T-helper 1 cell treated with Interleukin-12 subunit alpha and Interleukin-12 subunit beta and Interleukin-4 antibody, amounts not matched to agents 30 μg/mL and 1 μg/mL, for 36 hours (primary cell): ENCODE results near the gene ADPRH.

Source experiments
- H3K27ac Mint-ChIP-seq: one replicate; pipeline ENCODE4 v1.8.0; 2021; ENCODE audit warnings: mild to moderate bottlenecking, mixed read lengths
- H3K27me3 Mint-ChIP-seq: one replicate; pipeline ENCODE4 v1.8.0; 2021; ENCODE audit warnings: low read depth, mixed read lengths
- H3K36me3 Mint-ChIP-seq: one replicate; pipeline ENCODE4 v1.8.0; 2021; ENCODE audit warnings: low read depth, mixed read lengths
- H3K4me1 Mint-ChIP-seq: one replicate; pipeline ENCODE4 v1.8.0; 2021; ENCODE audit warnings: low read depth, mixed read lengths
- H3K4me3 Mint-ChIP-seq: one replicate; pipeline ENCODE4 v1.8.0; 2021; ENCODE audit warnings: mild to moderate bottlenecking, moderate library complexity, mixed read lengths
- H3K9me3 Mint-ChIP-seq: one replicate; pipeline ENCODE4 v1.8.0; 2021; ENCODE audit warnings: mixed read lengths

Gene ADPRH

GRCh38 chr3:119597548-119598288 is 18.4 kb downstream of the ADPRH start, which contains the start of gene PLA1A:
Gene PLA1A, plus strand, starts transcription at chr3:119597885. Its CDS starts 29 bp downstream, at chr3:119597914.
- H3K36me3 Mint-ChIP-seq: no peaks in the 10 kb centered on the region
- H3K4me1 Mint-ChIP-seq: peaks cover 33% of the 10 kb centered on the region
- H3K27me3 Mint-ChIP-seq: peaks cover 3% of the 10 kb centered on the region
- H3K9me3 Mint-ChIP-seq: no peaks in the 10 kb centered on the region
- no peak within 1 kb of the TSS for H3K4me3 Mint-ChIP-seq
- peak within 1 kb of the TSS; percentile 43 for H3K27ac Mint-ChIP-seq

DNA sequence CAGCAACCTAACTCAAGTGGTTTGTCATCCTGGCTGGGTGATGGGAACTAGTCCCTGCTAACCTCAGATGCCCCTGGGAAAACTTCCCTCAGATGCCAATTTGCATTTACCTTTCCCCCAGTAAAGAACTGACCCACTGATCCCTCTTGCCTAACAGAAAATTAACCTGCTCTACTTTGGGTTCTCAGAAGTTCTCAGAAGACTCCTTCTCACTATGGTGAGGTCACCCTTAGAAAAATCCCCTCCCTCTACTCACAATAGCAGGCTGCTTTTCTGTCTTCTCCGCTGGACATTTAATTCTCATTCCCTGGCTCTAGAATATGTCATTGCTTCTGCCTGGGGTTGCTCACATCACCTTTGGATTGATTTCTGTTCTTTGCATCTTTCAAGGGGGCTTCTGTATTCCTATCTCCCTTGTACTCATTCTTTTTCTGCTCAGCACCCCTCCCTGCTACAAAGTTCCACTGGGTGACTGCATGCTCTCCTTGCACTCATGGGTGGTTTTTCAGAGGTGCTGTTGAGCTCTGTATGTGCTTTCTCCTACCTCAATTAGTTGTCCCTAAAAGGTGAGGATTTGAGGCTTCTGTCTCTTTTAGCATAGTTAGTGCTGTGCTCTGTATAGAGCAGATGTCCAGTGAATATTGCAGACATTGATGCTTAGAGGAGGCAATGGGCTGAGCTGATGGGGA is 19.3 kb downstream of the ADPRH start:
- Mint-ChIP-seq H3K27ac (peak overlapping the region; percentile 43), H3K36me3 (no peaks in the 10 kb centered on the region)

DNA sequence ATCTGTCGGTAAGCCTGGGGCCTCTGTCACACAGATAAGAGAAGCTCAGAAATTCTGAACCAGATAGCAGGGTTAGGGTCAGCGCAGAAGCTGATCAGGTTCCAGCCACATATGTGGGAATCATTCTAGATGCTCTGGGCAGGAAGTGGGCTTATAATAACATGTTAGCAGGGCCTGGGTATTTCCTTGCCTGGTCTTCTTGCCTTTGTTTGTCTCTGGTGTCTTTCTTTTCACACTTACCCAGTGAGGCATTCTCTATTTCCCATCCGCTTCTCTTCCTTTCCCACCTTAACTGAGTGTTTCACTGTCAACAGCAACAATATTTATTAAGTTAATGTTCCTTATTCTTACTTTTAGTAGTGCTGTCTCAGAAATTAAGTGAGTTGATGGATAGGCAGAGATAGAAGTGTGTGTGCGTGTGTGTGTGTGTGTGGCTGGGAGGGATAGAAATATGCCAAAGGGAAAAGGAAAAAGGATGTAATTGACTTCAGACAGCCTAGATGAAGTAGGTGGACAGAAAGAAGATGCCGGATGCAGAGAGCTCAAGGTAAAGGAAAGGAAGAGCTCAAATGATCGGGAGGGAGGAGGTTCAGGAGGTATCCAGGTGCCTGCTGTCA is 20.4 kb downstream of the ADPRH start:
- Mint-ChIP-seq H3K27me3 (no peaks in the 10 kb centered on the region), H3K36me3 (no peaks in the 10 kb centered on the region), H3K9me3 (no peaks in the 10 kb centered on the region), H3K4me1 (peaks cover 35% of the 10 kb centered on the region), H3K4me3 (no peak overlapping the region), H3K27ac (peak overlapping the region; percentile 5)

More for the DNA sequence above, 19.3 kb downstream of the ADPRH start:
- Mint-ChIP-seq H3K27me3 (no peaks in the 10 kb centered on the region), H3K4me1 (peaks cover 33% of the 10 kb centered on the region), H3K4me3 (no peak overlapping the region), H3K9me3 (no peaks in the 10 kb centered on the region)

DNA sequence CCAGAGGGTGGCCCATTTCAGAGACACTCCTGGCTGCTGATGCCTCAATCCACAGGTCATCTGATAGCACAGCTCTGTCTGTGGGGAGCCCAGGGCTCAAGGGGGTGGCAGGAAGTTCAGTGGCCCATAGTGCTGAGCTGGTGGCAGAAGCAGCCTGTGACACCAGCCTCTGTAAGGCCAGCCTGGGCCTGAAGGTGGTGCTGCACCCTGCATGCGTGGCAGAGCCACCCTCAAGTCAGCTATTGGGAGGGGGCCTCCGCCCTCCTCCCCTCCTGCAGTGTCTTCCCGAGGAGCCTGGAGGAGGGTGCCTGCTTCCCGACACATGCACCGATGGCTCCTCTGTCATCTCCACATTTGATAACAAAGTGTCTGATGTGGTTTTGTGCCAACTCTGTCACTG is 21.4 kb downstream of the ADPRH start:
- H3K27me3 Mint-ChIP-seq: no peaks in the 10 kb centered on the region
- H3K4me3 Mint-ChIP-seq: no peak overlapping the region
- no peaks in the 10 kb centered on the region for H3K9me3 Mint-ChIP-seq
- H3K27ac Mint-ChIP-seq: no peak overlapping the region
- H3K36me3 Mint-ChIP-seq: no peaks in the 10 kb centered on the region
- peaks cover 34% of the 10 kb centered on the region for H3K4me1 Mint-ChIP-seq

DNA sequence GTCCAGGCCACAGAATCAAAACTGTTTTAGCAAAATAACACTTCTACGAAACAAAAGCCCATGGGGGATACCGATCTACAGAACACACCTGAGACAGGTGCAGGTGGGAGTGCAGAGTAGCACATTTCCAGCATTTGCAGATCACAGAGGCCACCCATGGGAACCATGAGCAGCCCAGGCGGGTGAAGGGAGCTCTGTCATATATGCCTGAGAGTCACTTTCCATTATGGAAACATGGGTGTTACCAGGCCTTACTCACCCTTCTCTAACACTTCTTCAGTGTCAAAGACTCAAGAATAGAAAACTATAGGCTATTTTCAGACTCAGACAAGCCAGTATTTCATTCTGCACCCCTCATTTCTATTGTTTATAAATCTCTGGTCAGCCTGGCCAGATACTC is 21.9 kb downstream of the ADPRH start:
- no peaks in the 10 kb centered on the region for H3K9me3 Mint-ChIP-seq
- no peak overlapping the region for H3K4me3 Mint-ChIP-seq
- no peak overlapping the region for H3K27ac Mint-ChIP-seq
- H3K27me3 Mint-ChIP-seq: no peaks in the 10 kb centered on the region
- H3K36me3 Mint-ChIP-seq: no peaks in the 10 kb centered on the region
- peaks cover 30% of the 10 kb centered on the region for H3K4me1 Mint-ChIP-seq

- H3K27ac Mint-ChIP-seq: no peak overlapping the region
- no peak overlapping the region for H3K4me3 Mint-ChIP-seq
- H3K36me3 Mint-ChIP-seq: no peaks in the 10 kb centered on the region
- peaks cover 4% of the 10 kb centered on the region for H3K27me3 Mint-ChIP-seq
- H3K9me3 Mint-ChIP-seq: no peaks in the 10 kb centered on the region
- H3K4me1 Mint-ChIP-seq: peaks cover 24% of the 10 kb centered on the region
Measured at GRCh38 chr3:119602676-119603075, 23.4 kb downstream of the ADPRH start.

DNA sequence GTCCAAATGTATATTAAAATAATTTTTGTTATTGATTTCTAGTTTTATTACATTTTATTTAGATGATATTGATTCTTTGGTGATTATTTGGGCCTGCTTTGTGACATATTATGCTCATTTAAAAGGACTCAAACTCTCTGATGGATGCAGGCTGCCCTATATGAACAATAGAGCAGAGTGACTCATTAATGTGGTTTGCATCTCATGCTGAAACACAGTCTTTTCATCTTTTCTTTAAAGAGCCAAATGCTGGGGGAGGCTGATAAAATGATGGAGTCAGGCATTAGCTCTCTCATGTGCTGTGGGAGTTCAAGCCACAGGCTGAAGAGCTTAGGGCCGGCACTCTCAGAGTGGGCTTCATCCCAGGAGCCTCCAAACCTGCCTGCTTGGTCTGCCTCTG is 25.6 kb downstream of the ADPRH start:
- Mint-ChIP-seq H3K4me3 (no peak overlapping the region), H3K4me1 (peaks cover 10% of the 10 kb centered on the region), H3K27ac (no peak overlapping the region), H3K27me3 (peaks cover 16% of the 10 kb centered on the region), H3K36me3 (no peaks in the 10 kb centered on the region), H3K9me3 (no peaks in the 10 kb centered on the region)

DNA sequence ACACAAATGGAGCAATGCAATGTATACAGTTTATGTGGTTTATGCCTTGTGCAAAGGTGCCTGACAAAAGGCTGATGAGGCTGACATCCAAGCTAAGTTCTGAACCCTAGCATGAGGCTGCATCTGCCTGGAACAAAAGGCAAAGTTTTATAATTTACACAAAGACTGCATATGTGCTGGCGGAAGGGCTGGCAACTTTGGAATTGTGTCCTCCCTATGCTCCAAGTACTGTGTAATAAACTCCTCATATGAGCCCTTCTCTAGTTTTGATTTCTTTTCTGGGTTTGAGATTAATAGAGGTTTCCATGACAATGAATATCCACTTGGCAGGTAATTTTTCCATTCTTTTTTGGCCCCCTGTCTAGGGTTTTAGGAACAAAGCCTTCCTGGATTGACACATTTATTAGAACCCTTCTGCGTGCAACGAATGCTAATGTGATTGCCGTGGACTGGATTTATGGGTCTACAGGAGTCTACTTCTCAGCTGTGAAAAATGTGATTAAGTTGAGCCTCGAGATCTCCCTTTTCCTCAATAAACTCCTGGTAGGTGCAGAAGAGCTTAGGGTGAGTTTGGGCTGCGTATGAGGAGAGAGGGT is 29.2 kb downstream of the ADPRH start:
- Mint-ChIP-seq H3K27me3 (peaks cover 23% of the 10 kb centered on the region), H3K27ac (no peak overlapping the region), H3K4me1 (peaks cover 2% of the 10 kb centered on the region), H3K4me3 (no peak overlapping the region), H3K36me3 (no peaks in the 10 kb centered on the region), H3K9me3 (no peaks in the 10 kb centered on the region)

- H3K4me3 Mint-ChIP-seq: no peak overlapping the region
- H3K27me3 Mint-ChIP-seq: peaks cover 23% of the 10 kb centered on the region
- H3K27ac Mint-ChIP-seq: no peak overlapping the region
- H3K9me3 Mint-ChIP-seq: no peaks in the 10 kb centered on the region
- H3K36me3 Mint-ChIP-seq: no peaks in the 10 kb centered on the region
- peaks cover under 1% of the 10 kb centered on the region for H3K4me1 Mint-ChIP-seq
Measured at GRCh38 chr3:119609301-119609700, 30.0 kb downstream of the ADPRH start.

DNA sequence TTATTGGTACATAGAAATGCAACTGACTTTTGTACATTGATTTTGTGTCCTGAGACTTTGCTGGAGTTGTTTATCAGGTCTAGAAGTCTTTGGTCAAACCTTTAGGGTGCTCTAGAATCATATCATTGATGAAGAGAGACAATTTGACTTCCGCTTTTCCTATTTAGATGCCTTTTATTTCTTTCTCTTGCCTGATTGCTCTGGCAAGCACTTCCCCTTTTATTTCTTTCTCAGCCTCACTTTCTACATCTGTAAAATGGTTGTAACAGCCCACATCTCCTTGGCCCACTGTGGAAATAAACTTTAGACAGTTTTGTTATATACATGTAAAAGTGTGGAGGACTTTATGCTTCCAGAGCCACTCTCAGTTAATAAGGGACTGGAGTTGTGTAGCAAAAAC is 32.4 kb downstream of the ADPRH start:
- Mint-ChIP-seq H3K36me3 (no peaks in the 10 kb centered on the region), H3K4me1 (no peaks in the 10 kb centered on the region), H3K27me3 (peaks cover 24% of the 10 kb centered on the region), H3K27ac (no peak overlapping the region), H3K9me3 (no peaks in the 10 kb centered on the region), H3K4me3 (no peak overlapping the region)

GRCh38 chr3:119613201-119613600 is 33.9 kb downstream of the ADPRH start:
- Mint-ChIP-seq H3K36me3 (no peaks in the 10 kb centered on the region), H3K27me3 (peaks cover 26% of the 10 kb centered on the region), H3K4me3 (no peak overlapping the region), H3K27ac (no peak overlapping the region), H3K9me3 (no peaks in the 10 kb centered on the region), H3K4me1 (no peaks in the 10 kb centered on the region)

DNA sequence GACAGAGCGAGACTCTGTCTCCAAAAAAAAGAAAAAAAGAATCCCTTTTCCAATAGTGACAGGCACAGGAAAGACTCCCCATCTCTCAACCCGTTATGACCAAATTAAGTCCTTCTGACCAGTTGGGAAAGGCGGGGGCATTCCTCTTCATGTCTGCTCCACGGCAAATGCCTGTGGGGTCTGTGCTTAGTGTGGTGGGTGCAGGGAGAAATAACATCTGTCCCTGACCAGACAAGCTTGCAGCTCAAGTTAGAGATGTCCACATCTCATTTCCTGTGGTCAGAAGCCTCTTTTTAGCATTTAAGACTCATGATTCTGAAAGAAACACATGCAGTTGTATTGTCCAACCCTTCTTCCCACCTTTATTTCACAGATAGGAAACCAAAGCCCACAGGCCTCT is 34.6 kb downstream of the ADPRH start:
- no peak overlapping the region for H3K4me3 Mint-ChIP-seq
- no peaks in the 10 kb centered on the region for H3K9me3 Mint-ChIP-seq
- no peaks in the 10 kb centered on the region for H3K4me1 Mint-ChIP-seq
- H3K27ac Mint-ChIP-seq: no peak overlapping the region
- H3K36me3 Mint-ChIP-seq: no peaks in the 10 kb centered on the region
- H3K27me3 Mint-ChIP-seq: peaks cover 23% of the 10 kb centered on the region

DNA sequence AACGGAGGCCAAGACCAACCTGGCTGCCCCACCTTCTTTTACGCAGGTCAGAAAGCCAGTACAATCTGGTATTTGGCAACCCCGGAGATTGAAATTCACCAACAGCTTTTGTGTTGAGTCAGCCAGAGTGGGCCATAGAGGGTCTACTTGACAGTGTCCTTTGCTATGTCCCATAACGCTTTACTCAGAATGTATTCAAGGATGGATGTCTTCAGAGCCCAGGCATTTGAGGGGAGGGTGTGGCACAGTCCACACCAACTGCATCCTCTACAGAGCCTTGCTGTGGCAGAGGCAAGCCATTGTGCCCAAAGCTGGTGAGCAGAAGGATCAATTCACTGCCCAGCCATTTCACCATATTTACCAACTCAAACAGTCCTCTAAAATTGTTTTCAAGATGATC is 36.8 kb downstream of the ADPRH start:
- Mint-ChIP-seq H3K27ac (no peak overlapping the region), H3K9me3 (no peaks in the 10 kb centered on the region), H3K4me3 (no peak overlapping the region)

GRCh38 chr3:119619094-119619493 is 39.8 kb downstream of the ADPRH start:
- H3K9me3 Mint-ChIP-seq: no peaks in the 10 kb centered on the region
- H3K4me1 Mint-ChIP-seq: no peaks in the 10 kb centered on the region
- no peaks in the 10 kb centered on the region for H3K36me3 Mint-ChIP-seq
- no peak overlapping the region for H3K4me3 Mint-ChIP-seq
- H3K27me3 Mint-ChIP-seq: peaks cover 12% of the 10 kb centered on the region
- no peak overlapping the region for H3K27ac Mint-ChIP-seq

More for the DNA sequence above, 36.8 kb downstream of the ADPRH start:
- no peaks in the 10 kb centered on the region for H3K36me3 Mint-ChIP-seq
- peaks cover 12% of the 10 kb centered on the region for H3K27me3 Mint-ChIP-seq
- no peaks in the 10 kb centered on the region for H3K4me1 Mint-ChIP-seq
